Neuronal stem cell (in vitro differentiated cells): ENCODE measurements around the gene CD58.

Experiments used
- DNase-seq: peaks from one replicate; pipeline ENCODE4 v3.0.0-alpha.2; 2013; ENCODE audit warnings: low spot score
- H2AFZ ChIP-seq: one replicate; pipeline ENCODE4 v1.6.1; 2013; ENCODE audit warnings: mild to moderate bottlenecking, low read length, inconsistent platforms
- H2AK5ac ChIP-seq: 2 replicates; pipeline ENCODE4 v1.6.1; 2013; ENCODE audit warnings: low read depth, mild to moderate bottlenecking, inconsistent platforms, low read length, moderate library complexity, mixed read lengths
- H2BK120ac ChIP-seq: 2 replicates; pipeline ENCODE4 v1.6.1; 2013; ENCODE audit warnings: low read depth, mild to moderate bottlenecking, inconsistent platforms, low read length, moderate library complexity, mixed read lengths
- H2BK12ac ChIP-seq: one replicate; pipeline ENCODE4 v1.6.1; 2013; ENCODE audit warnings: low read length, inconsistent platforms
- H2BK15ac ChIP-seq: 2 replicates; pipeline ENCODE4 v1.6.1; 2013; ENCODE audit warnings: mild to moderate bottlenecking, low read length, inconsistent platforms, mixed read lengths
- H2BK5ac ChIP-seq: one replicate; pipeline ENCODE4 v1.6.1; 2013; ENCODE audit warnings: inconsistent platforms, mild to moderate bottlenecking, low read length, moderate library complexity
- H3K14ac ChIP-seq: one replicate; pipeline ENCODE4 v1.6.1; 2013; ENCODE audit warnings: low read length, inconsistent platforms
- H3K18ac ChIP-seq: 2 replicates; pipeline ENCODE4 v1.6.1; 2013; ENCODE audit warnings: low read length, inconsistent platforms
- H3K23ac ChIP-seq: 2 replicates; pipeline ENCODE4 v1.6.1; 2013; ENCODE audit warnings: low read depth, mild to moderate bottlenecking, mixed read lengths, low read length, inconsistent platforms; ENCODE audit not compliant: poor library complexity
- H3K27ac ChIP-seq: replicated peaks from 3 replicates; pipeline ENCODE4 v1.5.1; 2013; ENCODE audit warnings: low read length, inconsistent platforms
- H3K27me3 ChIP-seq, 3 experiments: 2 replicates each; pipeline ENCODE4 v1.6.1; 2013; ENCODE audit warnings: low read length in 3 of 3, mild to moderate bottlenecking in 2 of 3, inconsistent platforms in 1 of 3, low read depth in 1 of 3, mixed read lengths in 1 of 3, moderate library complexity in 1 of 3; ENCODE audit not compliant: control insufficient read depth in 3 of 3, insufficient read depth in 3 of 3
- H3K36me3 ChIP-seq, 2 donors: replicated peaks in 1 of 2; 2 replicates each; pipeline ENCODE4 v1.6.1; 2013; ENCODE audit warnings: low read length in 2 of 2; ENCODE audit not compliant: control insufficient read depth in 2 of 2, insufficient read depth in 2 of 2
- H3K4ac ChIP-seq: 2 replicates; pipeline ENCODE4 v1.6.1; 2013; ENCODE audit warnings: inconsistent platforms, mild to moderate bottlenecking, low read length, moderate library complexity
- H3K4me1 ChIP-seq, 2 donors: 1 replicate in 1 of 2; 2 replicates in 1 of 2; pipeline ENCODE4 v1.6.1; 2013; ENCODE audit warnings: low read length in 2 of 2, low read depth in 1 of 2; ENCODE audit not compliant: control insufficient read depth in 2 of 2, insufficient read depth in 1 of 2
- H3K4me2 ChIP-seq: one replicate; pipeline ENCODE4 v1.6.1; 2013; ENCODE audit warnings: mild to moderate bottlenecking, low read length, inconsistent platforms; ENCODE audit not compliant: insufficient read depth, poor library complexity, severe bottlenecking
- H3K4me3 ChIP-seq, 2 donors: 2 replicates each; pipeline ENCODE4 v1.5.1; 2013; ENCODE audit warnings: low read length in 2 of 2, mild to moderate bottlenecking in 2 of 2, inconsistent platforms in 1 of 2, moderate library complexity in 1 of 2
- H3K79me1 ChIP-seq: one replicate; pipeline ENCODE4 v1.6.1; 2013; ENCODE audit warnings: low read depth, mild to moderate bottlenecking, inconsistent platforms, low read length, moderate library complexity
- H3K9ac ChIP-seq: one replicate; pipeline ENCODE4 v1.6.1; 2013; ENCODE audit warnings: mild to moderate bottlenecking, low read depth, low read length, inconsistent platforms; ENCODE audit not compliant: poor library complexity
- H3K9me3 ChIP-seq, 2 donors: replicated peaks in 1 of 2; 2 replicates each; pipeline versions ENCODE3 to v1.6.1; 2013; ENCODE audit warnings: low read length in 2 of 2, mild to moderate bottlenecking in 2 of 2, inconsistent platforms in 1 of 2, low read depth in 1 of 2, mixed read lengths in 1 of 2, moderate library complexity in 1 of 2; ENCODE audit not compliant: control insufficient read depth in 2 of 2, insufficient read depth in 1 of 2
- H4K8ac ChIP-seq: one replicate; pipeline ENCODE4 v1.6.1; 2013; ENCODE audit warnings: low read depth, mild to moderate bottlenecking, inconsistent platforms, low read length, moderate library complexity
- H4K91ac ChIP-seq: one replicate; pipeline ENCODE4 v1.6.1; 2013; ENCODE audit warnings: low read length, low read depth, mild to moderate bottlenecking, inconsistent platforms; ENCODE audit not compliant: poor library complexity
- WGBS, 2 donors: extraction: QIAGEN DNeasy Blood & Tissue Kit; methylation state at CpG; one replicate each; pipeline ENCODE4 v1.1.7; 2013; ENCODE audit warnings: missing lambda C conversion rate in 2 of 2, mixed read lengths in 1 of 2; ENCODE audit not compliant: insufficient read length in 2 of 2, insufficient replicate concordance in 1 of 2; ENCODE audit errors: extremely low coverage in 2 of 2; 5-methylcytosine and 5-hydroxymethylcytosine counted together

CD58 gene

DNA sequence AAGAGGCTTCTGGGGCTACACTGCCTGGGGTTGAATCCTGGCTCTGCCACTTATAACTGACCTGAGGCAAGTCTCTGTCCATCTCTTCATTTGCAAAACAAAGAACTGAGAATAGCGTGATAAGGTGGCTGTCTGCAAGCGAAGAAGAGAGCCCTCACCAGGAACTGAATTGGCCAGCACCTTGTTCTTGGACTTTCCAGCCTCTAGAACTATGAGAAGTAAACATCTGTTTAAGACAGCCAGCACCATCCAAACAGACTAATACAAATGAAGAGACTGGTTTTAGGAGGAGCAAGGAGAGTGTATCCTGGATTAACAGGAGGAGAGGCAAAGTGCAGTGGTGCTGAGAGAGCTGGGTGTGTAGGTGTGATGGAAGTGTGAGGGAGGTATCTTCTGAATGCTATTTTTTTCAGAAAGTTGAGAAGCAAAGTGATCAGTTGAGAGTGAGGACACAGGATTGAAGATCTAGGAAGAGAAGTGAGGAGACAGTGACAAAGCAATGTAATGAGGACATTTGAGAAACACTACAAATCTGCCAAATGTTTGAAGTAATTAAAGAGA is 59.3 kb downstream of the CD58 start:
- no peak overlapping the region for H2BK15ac ChIP-seq
- H3K9ac ChIP-seq, result no peak overlapping the region
- H2AFZ ChIP-seq, result no peak overlapping the region
- WGBS, 2 donors, result no CpG with 5 or more reads among the region's 2 CpGs
- no peak overlapping the region for H3K23ac ChIP-seq
- H3K4me2 ChIP-seq, result no peak overlapping the region
- no peak overlapping the region for H2AK5ac ChIP-seq
- no peak overlapping the region for H4K91ac ChIP-seq
- H4K8ac ChIP-seq, result no peak overlapping the region
- no peak overlapping the region for H3K4ac ChIP-seq
- H3K9me3 ChIP-seq, result peaks cover 0 to 5% of the 10 kb centered on the region in 2 donors
- H3K14ac ChIP-seq, result no peak overlapping the region
- H2BK120ac ChIP-seq, result no peak overlapping the region
- H3K36me3 ChIP-seq, result no peaks in the 10 kb centered on the region
- no peak overlapping the region for H2BK5ac ChIP-seq
- no peak overlapping the region for H3K27ac ChIP-seq
- H3K18ac ChIP-seq, result no peak overlapping the region
- H3K4me3 ChIP-seq, result no peak overlapping the region
- H3K27me3 ChIP-seq, result no peaks in the 10 kb centered on the region
- H3K79me1 ChIP-seq, result no peaks in the 10 kb centered on the region
- H3K4me1 ChIP-seq, result peaks cover 0 to 6% of the 10 kb centered on the region in 2 donors
- no peak for DNase-seq
- H2BK12ac ChIP-seq, result no peak overlapping the region

DNA sequence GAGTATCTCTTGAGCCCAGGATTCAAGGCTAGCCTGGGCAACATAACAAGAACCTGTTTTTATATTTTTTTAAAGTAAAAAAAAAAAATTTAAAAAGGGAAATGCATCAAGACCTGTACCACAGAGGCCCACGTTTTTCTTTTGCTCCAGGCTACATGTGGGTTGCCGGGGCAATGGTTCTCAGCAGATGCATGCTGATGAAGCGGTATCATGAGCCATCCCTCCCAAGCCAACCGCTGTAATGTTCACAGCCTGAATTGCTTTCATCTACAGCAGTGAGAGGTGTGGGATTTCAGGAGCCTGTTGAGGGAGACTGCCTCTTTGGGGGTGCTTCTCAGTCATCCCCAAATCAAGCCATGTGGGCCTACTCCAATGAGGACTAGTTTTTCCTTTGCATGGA is 60.5 kb downstream of the CD58 start:
- Histone ChIP-seq H2AK5ac (no peak overlapping the region), H2BK5ac (no peak overlapping the region), H3K18ac (no peak overlapping the region), H3K4me1 (peaks cover 0 to 6% of the 10 kb centered on the region in 2 donors), H3K14ac (no peak overlapping the region), H3K23ac (no peak overlapping the region), H2BK120ac (no peak overlapping the region), H4K8ac (no peak overlapping the region), H3K27ac (no peak overlapping the region), H2BK12ac (no peak overlapping the region), H3K9me3 (peaks cover 0 to 5% of the 10 kb centered on the region in 2 donors), H3K27me3 (no peaks in the 10 kb centered on the region), H3K4me3 (no peak overlapping the region), H3K9ac (no peak overlapping the region), H2AFZ (no peak overlapping the region), H4K91ac (no peak overlapping the region), H3K36me3 (no peaks in the 10 kb centered on the region), H3K79me1 (no peaks in the 10 kb centered on the region), H2BK15ac (no peak overlapping the region), H3K4me2 (no peak overlapping the region), H3K4ac (no peak overlapping the region)
- no CpG with 5 or more reads among the region's 4 CpGs for WGBS, 2 donors
- no peak for DNase-seq

DNA sequence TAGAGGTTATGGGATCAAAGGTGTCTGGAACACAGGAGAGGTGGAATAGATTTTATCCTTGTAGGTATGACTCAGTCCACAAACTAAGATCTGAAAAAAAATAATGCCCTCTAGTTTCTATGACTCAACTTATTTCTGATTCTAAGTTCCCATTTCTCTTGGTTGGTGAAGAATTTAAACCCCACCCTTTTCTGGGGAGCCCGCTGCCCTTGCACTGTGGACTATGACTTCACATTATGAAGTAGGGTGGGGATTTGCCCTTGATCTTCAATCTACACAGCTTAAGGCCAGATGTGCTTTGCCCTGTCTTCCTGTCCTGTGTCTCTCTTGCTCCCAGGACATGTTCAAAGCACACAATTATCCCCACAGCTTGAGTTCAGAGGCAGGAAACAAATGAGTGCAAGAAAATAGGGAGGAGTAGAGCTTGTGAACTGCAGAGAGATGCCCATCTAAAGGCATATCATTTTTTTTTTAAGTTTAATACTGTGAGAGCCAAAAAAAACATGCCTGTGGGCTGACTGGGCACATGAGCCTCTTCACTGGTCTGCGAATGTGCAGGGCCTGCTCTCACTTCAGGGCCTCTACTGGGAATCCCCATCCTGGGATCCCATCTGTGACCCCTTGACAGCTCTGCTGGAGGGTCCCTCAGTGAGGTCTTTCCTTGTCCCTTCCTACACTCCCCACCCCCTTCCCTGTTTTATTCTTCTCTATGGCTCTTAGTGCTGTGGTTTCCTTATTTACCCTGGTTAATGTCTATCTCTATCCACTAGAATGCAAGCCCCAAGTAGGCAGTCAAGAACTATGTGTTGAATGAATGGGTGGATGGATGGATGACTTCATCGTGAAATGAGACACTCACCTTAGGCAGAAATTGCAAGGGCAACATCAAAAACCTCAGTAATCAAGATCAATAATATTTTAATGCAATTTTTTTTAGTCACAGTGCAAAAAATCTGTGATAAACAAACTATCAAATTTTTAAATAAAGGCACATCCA is 61.5 kb downstream of the CD58 start:
- Histone ChIP-seq H4K91ac (no peak overlapping the region), H3K27me3 (no peaks in the 10 kb centered on the region), H3K27ac (no peak overlapping the region), H3K4me1 (peaks cover 0 to 6% of the 10 kb centered on the region in 2 donors), H2AK5ac (no peak overlapping the region), H4K8ac (no peak overlapping the region), H3K9ac (no peak overlapping the region), H2BK12ac (no peak overlapping the region), H3K79me1 (no peaks in the 10 kb centered on the region), H3K18ac (no peak overlapping the region), H2AFZ (no peak overlapping the region), H3K4ac (no peak overlapping the region), H3K36me3 (no peaks in the 10 kb centered on the region), H2BK120ac (no peak overlapping the region), H2BK5ac (no peak overlapping the region), H3K9me3 (peaks cover 0 to 5% of the 10 kb centered on the region in 2 donors), H3K14ac (no peak overlapping the region), H3K4me3 (no peak overlapping the region), H3K23ac (no peak overlapping the region), H3K4me2 (no peak overlapping the region), H2BK15ac (no peak overlapping the region)
- no CpG with 5 or more reads among the region's 3 CpGs for WGBS, 2 donors
- no peak for DNase-seq
